ENCODE data around the gene PPP1R3C. TPM values are rescaled to one million over a fixed set of nuclear protein-coding genes. Genes with fewer than 3 reads are reported as not detected.

The PPP1R3C gene
- total RNA-seq, 4 donors from 2014 or later = 5.3 to 30.2 (median 10.3) TPM

- WGBS, 2 donors = 79 to 83% methylated on average over 2 of the region's 2 CpGs
- TF ChIP-seq CTCF (IDR thresholded peaks at IDR 0.05) = no peak
- TF ChIP-seq POLR2A (IDR thresholded peaks at IDR 0.05) = no peak
- intact Hi-C loops (cut with DNase I; ENCODE audit: low total_unique reads) = no loop called here
- H3K4me3 ChIP-seq (ENCODE audit: low read depth, poor library complexity, severe bottlenecking) = no peak overlapping the region
- DNase-seq (ENCODE audit: low spot score in 2 of 2) = peak in 1 of 2 donors; percentile 49
Measured at GRCh38 chr10:91582153-91582554, 50.7 kb downstream of the PPP1R3C start.

GRCh38 chr10:91579329-91579985 is 53.4 kb downstream of the PPP1R3C start:
- no peak for DNase-seq (ENCODE audit: low spot score in 2 of 2)
- no peak for TF ChIP-seq POLR2A (IDR thresholded peaks at IDR 0.05)
- no peak for TF ChIP-seq CTCF (IDR thresholded peaks at IDR 0.05)
- WGBS, 2 donors = 23 to 30% methylated on average over 2 of the region's 2 CpGs
- no peak overlapping the region for H3K4me3 ChIP-seq (ENCODE audit: low read depth, poor library complexity, severe bottlenecking)
- intact Hi-C loops (cut with DNase I; ENCODE audit: low total_unique reads) = no loop called here

Other genes starting within 250 kb of the PPP1R3C start
- gene HECTD2, start 222.7 kb downstream of the PPP1R3C start, total RNA-seq = 1 to 10 TPM; 4.2 to 7.1 (median 6.2) TPM
- gene TNKS2, start 165.4 kb upstream of the PPP1R3C start, total RNA-seq = 10 to 100 TPM; 40.5 to 70.0 (median 57.4) TPM

All from lower leg skin (tissue), 4 donors.